IPS-15b (cell line): ENCODE measurements around the gene NAAA.
"Not testable (repeated sequence)": the region's sequence is repeated elsewhere in the genome, so short reads cannot be mapped to it uniquely, and the experiment has no call there.

Source experiments
- H3K27me3 ChIP-seq: one replicate; pipeline ENCODE4 v1.6.1; 2013; ENCODE audit warnings: low read length; ENCODE audit not compliant: control insufficient read depth, insufficient read depth
- H3K36me3 ChIP-seq: one replicate; pipeline ENCODE4 v1.6.1; 2013; ENCODE audit warnings: low read length; ENCODE audit not compliant: control insufficient read depth, insufficient read depth
- H3K4me1 ChIP-seq: one replicate; pipeline ENCODE4 v1.6.1; 2013; ENCODE audit warnings: mild to moderate bottlenecking, low read length; ENCODE audit not compliant: control insufficient read depth, insufficient read depth
- H3K4me3 ChIP-seq: one replicate; pipeline ENCODE4 v1.5.1; 2013; ENCODE audit warnings: low read depth, low read length
- H3K9ac ChIP-seq: one replicate; pipeline ENCODE4 v1.6.1; 2013; ENCODE audit warnings: low read depth, mild to moderate bottlenecking, low read length
- H3K9me3 ChIP-seq: one replicate; pipeline ENCODE4 v1.6.1; 2013; ENCODE audit warnings: mild to moderate bottlenecking, low read length; ENCODE audit not compliant: control insufficient read depth, insufficient read depth

Gene NAAA

GRCh38 chr4:75916091-75916661 is 24.6 kb downstream of the NAAA start:
- H3K27me3 ChIP-seq: no peaks in the 10 kb centered on the region
- H3K4me1 ChIP-seq: peaks cover 3% of the 10 kb centered on the region
- peaks cover 5% of the 10 kb centered on the region for H3K9me3 ChIP-seq
- no peak overlapping the region for H3K9ac ChIP-seq
- peaks cover 2% of the 10 kb centered on the region for H3K36me3 ChIP-seq
- no peak overlapping the region for H3K4me3 ChIP-seq

- Histone ChIP-seq H3K4me3 (no peak overlapping the region), H3K9ac (no peak overlapping the region), H3K4me1 (peaks cover 3% of the 10 kb centered on the region), H3K27me3 (no peaks in the 10 kb centered on the region), H3K36me3 (peaks cover under 1% of the 10 kb centered on the region), H3K9me3 (peaks cover 15% of the 10 kb centered on the region)
These were observed 27.8 kb downstream of the NAAA start for GRCh38 chr4:75912968-75913367.

- H3K4me3 ChIP-seq, H3K9ac ChIP-seq, H3K27me3 ChIP-seq, H3K36me3 ChIP-seq, H3K4me1 ChIP-seq: not testable (repeated sequence)
- peaks cover 15% of the 10 kb centered on the region for H3K9me3 ChIP-seq
These were observed 30.0 kb downstream of the NAAA start for GRCh38 chr4:75910831-75911230.

GRCh38 chr4:75909405-75909804 is 31.4 kb downstream of the NAAA start:
- Histone ChIP-seq H3K9me3 (peaks cover 15% of the 10 kb centered on the region), H3K27me3 (no peaks in the 10 kb centered on the region), H3K36me3 (peaks cover 2% of the 10 kb centered on the region), H3K4me3 (no peak overlapping the region), H3K4me1 (no peaks in the 10 kb centered on the region), H3K9ac (no peak overlapping the region)

GRCh38 chr4:75908555-75908954 is 32.3 kb downstream of the NAAA start:
- Histone ChIP-seq H3K27me3 (no peaks in the 10 kb centered on the region), H3K4me1 (no peaks in the 10 kb centered on the region), H3K4me3 (no peak overlapping the region), H3K9ac (no peak overlapping the region), H3K9me3 (peaks cover 15% of the 10 kb centered on the region), H3K36me3 (peaks cover 2% of the 10 kb centered on the region)

- Histone ChIP-seq H3K27me3 (no peaks in the 10 kb centered on the region), H3K4me3 (no peak overlapping the region), H3K9me3 (peaks cover 15% of the 10 kb centered on the region), H3K9ac (no peak overlapping the region), H3K4me1 (no peaks in the 10 kb centered on the region), H3K36me3 (peaks cover 2% of the 10 kb centered on the region)
These were observed 32.8 kb downstream of the NAAA start for GRCh38 chr4:75907966-75908365.

- peaks cover 2% of the 10 kb centered on the region for H3K36me3 ChIP-seq
- H3K9me3 ChIP-seq: no peaks in the 10 kb centered on the region
- no peak overlapping the region for H3K4me3 ChIP-seq
- no peak overlapping the region for H3K9ac ChIP-seq
- no peaks in the 10 kb centered on the region for H3K4me1 ChIP-seq
- no peaks in the 10 kb centered on the region for H3K27me3 ChIP-seq
These were observed 36.7 kb downstream of the NAAA start for GRCh38 chr4:75904076-75904475.

- H3K9me3 ChIP-seq: no peaks in the 10 kb centered on the region
- no peaks in the 10 kb centered on the region for H3K27me3 ChIP-seq
- H3K4me3 ChIP-seq: no peak within 1 kb of the TSS
- no peaks in the 10 kb centered on the region for H3K36me3 ChIP-seq
- H3K4me1 ChIP-seq: no peaks in the 10 kb centered on the region
- H3K9ac ChIP-seq: no peak within 1 kb of the TSS
These were observed 38.5 kb downstream of the NAAA start, which contains the start of gene PPEF2 for GRCh38 chr4:75902352-75902751. PPEF2 (minus strand) TSS chr4:75902452; CDS start chr4:75896325, 6,127 bp downstream.

GRCh38 chr4:75898536-75898935 is 42.3 kb downstream of the NAAA start:
- H3K9me3 ChIP-seq: no peaks in the 10 kb centered on the region
- H3K27me3 ChIP-seq: no peaks in the 10 kb centered on the region
- H3K4me3 ChIP-seq: no peak overlapping the region
- no peaks in the 10 kb centered on the region for H3K36me3 ChIP-seq
- H3K4me1 ChIP-seq: no peaks in the 10 kb centered on the region
- H3K9ac ChIP-seq: no peak overlapping the region

- no peak overlapping the region for H3K4me3 ChIP-seq
- no peaks in the 10 kb centered on the region for H3K27me3 ChIP-seq
- no peaks in the 10 kb centered on the region for H3K36me3 ChIP-seq
- no peaks in the 10 kb centered on the region for H3K9me3 ChIP-seq
- no peak overlapping the region for H3K9ac ChIP-seq
- no peaks in the 10 kb centered on the region for H3K4me1 ChIP-seq
These were observed 45.0 kb downstream of the NAAA start for GRCh38 chr4:75895744-75896314.

- Histone ChIP-seq H3K4me1 (no peaks in the 10 kb centered on the region), H3K4me3 (no peak overlapping the region), H3K9me3 (no peaks in the 10 kb centered on the region), H3K9ac (no peak overlapping the region), H3K27me3 (no peaks in the 10 kb centered on the region), H3K36me3 (no peaks in the 10 kb centered on the region)
These were observed 48.3 kb downstream of the NAAA start for GRCh38 chr4:75892508-75892907.

GRCh38 chr4:75891611-75892010 is 49.2 kb downstream of the NAAA start:
- Histone ChIP-seq H3K4me1 (no peaks in the 10 kb centered on the region), H3K4me3 (no peak overlapping the region), H3K36me3 (no peaks in the 10 kb centered on the region), H3K9ac (no peak overlapping the region), H3K9me3 (no peaks in the 10 kb centered on the region), H3K27me3 (no peaks in the 10 kb centered on the region)
